Raji (cell line): Measurements from ENCODE around the gene ZNF860.

Experiments used
- POLR2A ChIP-seq: IDR thresholded peaks from 2 replicates; pipeline ENCODE4 v1.6.1; 2011; ENCODE audit warnings: low read depth, low read length, control low read depth; ENCODE audit not compliant: insufficient read depth

ZNF860 gene

DNA sequence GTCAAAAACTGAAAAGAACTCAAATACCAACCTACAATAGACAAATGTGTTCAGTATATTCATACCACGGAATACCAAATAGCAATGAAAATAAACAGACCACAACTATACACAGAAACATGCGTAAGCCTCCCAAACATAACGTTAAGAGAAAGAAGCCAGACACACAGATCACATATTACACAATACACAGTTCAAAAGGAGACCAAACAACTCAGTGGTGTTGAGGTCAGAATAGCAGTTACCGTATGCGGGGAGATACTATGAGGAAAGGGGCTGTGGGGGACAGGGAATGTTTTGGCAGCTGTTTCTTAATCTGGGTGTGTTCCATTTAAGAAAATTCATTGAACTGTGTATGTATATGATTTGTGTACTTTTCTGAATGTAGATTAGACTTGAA lies 7.1 kb upstream of the ZNF860 start:
- TF ChIP-seq POLR2A: no peak

DNA sequence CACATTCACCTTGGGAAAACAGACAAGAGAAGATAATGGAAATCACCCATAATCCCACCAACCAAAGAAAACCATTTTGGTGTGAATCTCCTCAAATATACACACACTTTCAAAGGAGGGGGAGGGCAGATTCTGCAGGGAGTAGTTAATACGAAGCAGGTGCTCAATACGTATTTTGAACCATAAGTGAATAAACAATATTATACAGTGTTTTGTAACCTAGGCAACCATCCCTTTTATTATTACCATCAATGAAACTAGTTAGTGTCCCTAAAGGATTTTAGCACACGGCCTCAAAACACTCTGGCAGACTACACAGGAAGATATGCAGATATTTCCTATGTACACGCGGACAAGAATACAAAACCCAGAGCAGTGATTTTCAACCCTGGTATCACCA lies 6.6 kb upstream of the ZNF860 start:
- no peak for TF ChIP-seq POLR2A

DNA sequence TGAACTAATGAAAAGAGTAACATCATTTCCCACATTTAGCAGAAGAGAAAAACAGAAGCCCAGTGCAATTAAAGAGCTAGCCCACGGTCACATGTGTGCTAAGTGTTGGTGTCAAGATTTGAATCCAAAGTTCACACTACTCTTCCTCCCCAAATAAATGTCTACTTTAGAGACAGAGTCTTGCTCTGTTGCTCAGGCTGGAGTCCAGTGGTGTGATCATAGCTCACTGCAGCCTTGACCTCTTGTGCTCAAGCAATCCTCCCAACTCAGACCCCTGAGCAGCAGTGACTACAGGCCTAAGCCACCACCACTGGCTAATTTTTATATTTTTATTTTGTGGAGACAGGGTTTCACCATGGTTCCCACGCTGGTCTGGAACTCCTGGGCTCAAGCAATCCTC lies 5.2 kb upstream of the ZNF860 start:
- no peak for TF ChIP-seq POLR2A

DNA sequence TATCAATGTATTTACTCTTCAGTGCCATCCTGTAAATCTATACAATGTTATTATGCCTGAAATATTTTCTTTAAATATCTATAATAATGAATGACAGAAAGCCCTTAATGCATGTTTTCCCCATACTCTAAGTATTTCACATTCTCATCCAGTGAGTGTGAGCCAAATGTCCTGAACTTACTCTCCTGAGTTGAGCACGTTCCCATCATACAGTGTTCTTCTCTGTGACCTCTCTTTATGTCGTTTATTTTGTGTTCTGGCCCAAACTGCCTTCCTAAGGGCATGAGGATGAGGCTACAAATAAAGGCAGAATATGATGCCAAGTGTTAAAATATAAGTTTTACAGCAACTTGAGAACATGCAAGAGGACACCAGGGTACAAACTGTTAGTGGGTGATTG lies 3.8 kb upstream of the ZNF860 start:
- TF ChIP-seq POLR2A: no peak

DNA sequence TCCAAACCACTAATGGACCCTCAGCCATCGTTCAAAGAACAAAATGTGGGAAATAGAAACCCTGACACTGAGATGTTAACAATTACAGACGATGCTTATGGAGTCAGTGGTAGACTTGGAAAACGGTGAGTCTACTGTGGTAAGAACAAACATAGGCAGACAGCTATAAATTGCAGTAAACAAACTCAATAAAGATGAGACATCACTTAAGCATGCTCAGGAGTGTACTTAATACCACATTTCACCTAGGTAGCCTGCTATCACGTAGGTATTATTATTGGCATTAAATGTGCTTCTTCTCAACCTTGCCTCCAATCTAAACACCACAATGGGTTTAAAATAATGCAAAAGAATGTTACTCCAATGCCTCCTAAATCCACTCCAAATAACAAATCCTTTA lies 3.0 kb upstream of the ZNF860 start:
- TF ChIP-seq POLR2A: no peak

DNA sequence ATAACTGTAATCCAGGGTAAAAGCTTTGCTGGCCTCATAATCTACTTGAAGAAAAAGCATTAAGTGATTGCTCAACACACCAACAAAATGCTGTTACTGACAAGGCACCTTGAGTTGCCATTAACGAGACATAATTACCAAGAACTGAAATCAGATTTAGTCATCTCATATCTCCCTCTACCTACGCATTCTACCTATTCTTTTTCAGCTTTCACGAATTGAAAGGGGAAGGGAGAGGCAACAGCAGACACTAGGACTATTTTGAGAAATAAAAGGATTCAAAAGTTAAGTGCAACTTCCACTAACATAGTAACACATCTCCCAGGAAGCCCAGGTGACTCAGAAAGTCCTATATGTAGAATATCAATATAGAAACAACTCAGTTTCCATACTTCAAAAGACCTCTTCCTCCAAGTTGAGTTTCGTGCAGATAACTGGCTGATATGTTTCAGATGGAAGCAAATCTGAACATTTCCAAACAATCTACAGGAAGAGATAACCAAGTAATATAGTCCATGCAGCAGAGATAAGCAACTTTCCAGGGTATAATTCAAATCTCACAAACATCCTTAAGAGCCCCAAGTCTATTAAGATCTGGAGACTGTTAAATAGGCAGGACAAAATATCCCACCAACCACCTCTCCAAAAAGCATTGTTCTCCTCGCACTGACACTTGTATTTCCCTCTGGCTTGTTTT lies 2.4 kb upstream of the ZNF860 start:
- no peak for TF ChIP-seq POLR2A

DNA sequence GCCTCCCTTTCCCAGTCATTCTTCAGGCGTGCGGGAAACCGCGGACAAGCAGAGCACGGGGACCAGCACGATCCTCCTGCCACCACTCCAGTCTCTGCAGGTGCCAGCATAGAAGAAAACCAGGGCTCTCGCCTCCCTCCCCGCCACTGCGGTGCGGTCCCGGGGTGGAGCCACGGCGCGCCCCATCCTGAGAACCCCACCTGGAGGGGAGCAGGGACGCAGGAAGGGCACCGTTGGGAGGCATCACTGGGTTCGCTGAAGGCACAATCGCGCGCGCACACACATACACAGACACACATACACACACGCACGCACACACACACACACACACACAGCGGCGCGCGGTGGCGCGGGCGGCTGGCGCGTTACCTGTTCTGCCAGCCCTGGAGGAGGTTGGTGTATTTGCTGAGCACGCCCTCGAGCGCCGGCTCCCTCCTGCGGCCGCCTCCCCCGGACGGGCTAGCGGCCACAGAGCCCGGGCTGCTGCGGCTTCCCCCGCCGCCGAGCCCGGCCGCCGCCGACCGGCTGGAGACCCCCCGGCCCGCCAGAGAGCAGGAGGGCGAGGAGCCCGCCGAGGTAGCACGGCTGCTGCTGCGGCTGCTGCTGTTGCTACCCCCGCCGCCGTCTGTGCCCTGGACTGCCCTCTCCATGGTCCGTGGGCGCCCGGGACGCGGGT lies 882 bp upstream of the ZNF860 start:
- TF ChIP-seq POLR2A: peak; percentile 87

DNA sequence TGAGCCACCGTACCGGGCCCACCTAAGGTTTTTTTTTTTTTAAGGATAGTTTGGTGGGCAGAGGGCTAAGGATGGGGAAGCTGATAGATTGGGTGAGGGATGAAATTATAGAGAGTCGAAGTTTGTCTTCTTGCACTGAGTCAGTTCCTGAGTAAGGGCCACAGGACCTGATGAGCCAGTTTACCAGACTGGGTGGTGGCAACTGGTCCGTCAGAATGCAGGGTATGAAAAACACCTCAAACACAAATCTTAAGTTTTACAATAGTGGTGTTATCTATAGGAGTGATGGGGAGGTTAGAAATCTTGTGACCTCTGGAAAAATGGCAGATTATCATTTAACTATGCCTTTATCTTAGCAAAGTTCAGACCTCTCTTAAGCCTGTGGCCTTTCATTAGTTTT lies 2.8 kb downstream of the ZNF860 start:
- no peak for TF ChIP-seq POLR2A

DNA sequence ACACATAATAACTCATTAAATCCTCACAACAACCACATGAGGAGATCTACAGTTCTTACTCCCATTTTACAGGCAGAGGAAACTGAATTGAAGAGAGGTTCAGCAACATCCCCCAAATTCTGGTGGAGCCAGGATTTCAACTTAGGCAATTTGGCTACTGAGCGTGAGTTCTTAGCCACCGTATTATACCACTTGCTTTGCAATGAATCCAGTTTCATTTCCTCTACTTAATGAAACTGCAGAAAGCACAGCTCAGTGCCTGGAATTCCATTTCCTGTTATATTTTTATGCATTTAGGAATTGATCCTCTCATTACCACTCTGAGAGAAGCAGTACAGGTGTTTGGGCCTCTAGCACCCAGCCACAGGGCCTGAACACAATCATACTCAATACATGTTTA lies 4.3 kb downstream of the ZNF860 start:
- no peak for TF ChIP-seq POLR2A

DNA sequence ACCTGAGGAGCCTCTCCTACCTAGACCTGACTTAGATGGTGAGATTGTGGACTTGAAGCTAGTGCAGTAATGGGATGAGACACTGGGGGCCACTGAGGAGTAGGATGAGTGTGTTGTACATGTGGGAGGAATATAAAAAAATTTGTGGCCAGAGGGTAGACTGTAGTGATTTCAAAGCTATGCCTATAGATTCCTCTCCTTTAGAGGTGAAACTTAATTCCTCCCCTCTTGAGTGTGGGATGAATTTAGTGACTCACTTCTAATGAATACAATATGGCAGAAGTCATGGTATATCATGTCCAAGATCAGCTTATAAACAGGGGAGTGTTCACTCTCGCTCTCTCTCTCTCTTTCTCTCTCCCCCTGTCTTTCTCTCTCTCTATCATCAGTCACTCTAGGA lies 6.7 kb downstream of the ZNF860 start:
- TF ChIP-seq POLR2A: no peak

DNA sequence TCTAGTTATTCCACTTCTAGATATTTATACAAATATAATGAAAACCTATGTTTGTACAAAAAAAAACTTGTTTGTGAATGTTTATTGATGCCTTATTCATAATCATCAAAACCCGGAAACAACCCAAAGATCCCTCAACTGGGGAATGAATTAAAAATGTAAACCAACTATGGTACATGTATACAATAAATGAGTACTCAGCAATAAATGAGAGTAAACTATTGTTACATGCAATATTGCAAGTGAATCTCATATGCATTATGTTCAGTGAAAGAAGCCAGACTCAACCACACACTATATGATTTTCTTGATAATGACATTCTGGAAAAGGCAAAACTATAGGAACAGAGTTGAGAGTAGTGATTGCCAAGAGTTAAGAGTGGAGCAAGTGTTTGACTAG lies 12.3 kb downstream of the ZNF860 start:
- TF ChIP-seq POLR2A: no peak

DNA sequence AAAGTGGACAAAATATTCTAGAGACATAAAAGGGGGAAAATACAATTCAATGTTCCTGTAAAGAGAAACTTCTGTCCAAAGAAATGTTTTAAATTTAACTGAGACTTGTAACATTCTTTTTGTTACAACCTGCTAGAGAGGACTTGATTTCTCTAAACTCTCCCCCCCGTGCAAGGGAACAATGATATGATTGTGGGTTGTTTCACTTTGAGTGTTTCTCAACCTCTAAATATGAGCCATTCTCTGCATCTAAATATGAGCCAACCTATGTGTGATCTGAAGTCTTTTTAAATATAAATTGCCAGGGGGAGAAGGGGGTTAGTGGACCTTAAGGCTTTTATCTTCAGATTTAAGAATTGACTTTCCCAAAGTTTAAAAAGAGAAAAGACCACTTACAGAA lies 14.6 kb downstream of the ZNF860 start:
- TF ChIP-seq POLR2A: no peak

DNA sequence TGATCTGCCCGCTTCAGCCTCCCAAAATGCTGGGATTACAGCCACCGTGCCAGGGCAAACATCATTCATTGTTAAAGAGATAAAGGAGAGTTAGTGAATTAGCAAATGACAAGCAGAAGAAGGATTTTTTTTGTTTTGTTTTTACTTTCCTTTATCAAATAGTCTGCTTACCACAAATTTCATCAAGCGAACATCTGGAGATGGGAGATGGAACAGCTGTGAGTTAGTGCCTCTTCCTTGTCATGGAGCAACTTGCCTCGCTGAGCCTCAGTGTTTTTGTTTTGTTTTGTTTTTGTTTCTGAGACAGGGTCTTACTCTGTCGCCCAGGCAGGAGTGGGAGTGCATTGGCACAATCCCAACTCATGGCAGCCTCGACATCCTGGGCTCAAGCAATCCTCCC lies 15.9 kb downstream of the ZNF860 start:
- TF ChIP-seq POLR2A: no peak

DNA sequence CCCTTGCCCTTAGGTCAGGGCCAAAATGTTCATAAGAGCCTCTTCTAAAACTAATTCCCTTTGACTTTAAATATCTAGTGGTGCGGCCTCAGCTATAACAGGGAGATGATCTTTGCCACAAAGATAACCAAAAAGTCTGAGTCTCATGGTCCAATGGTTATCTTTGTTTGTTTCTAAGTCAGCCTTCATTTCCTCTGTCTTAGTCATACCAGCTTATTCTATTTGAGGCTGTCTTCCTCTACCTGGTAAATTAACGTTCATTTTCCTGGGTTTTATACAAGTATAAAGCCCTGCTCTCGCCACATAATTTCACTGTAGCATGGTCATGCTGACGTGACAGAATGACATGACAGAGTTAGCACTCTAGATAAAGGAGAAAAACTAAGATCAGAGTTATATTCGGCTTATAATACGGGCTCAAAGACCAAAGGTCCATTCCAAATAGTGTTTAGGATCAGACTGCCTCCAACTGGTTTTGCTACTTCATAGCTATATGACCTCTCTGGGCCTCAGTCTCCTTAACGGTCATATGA lies 18.4 kb downstream of the ZNF860 start:
- no peak for TF ChIP-seq POLR2A

DNA sequence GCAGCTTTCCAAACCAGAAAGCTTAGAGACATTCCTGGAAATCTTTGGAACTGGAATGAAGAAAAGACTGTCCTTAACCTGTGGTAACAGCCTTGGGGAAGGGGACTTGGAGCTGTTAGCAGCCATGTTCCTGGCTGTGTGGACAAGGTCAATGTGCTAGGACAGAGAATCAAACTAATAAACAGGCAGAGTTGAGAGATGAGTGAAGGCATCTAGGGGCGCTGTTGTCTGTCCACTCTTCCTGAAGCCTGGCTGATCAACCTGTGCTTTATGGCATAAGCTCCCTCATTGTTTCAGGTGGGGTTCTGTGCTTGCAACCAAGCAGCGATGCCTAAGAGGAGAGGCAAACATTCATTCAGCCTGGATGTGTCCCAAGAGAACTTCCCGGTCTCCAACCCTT lies 19.3 kb downstream of the ZNF860 start:
- TF ChIP-seq POLR2A: no peak

DNA sequence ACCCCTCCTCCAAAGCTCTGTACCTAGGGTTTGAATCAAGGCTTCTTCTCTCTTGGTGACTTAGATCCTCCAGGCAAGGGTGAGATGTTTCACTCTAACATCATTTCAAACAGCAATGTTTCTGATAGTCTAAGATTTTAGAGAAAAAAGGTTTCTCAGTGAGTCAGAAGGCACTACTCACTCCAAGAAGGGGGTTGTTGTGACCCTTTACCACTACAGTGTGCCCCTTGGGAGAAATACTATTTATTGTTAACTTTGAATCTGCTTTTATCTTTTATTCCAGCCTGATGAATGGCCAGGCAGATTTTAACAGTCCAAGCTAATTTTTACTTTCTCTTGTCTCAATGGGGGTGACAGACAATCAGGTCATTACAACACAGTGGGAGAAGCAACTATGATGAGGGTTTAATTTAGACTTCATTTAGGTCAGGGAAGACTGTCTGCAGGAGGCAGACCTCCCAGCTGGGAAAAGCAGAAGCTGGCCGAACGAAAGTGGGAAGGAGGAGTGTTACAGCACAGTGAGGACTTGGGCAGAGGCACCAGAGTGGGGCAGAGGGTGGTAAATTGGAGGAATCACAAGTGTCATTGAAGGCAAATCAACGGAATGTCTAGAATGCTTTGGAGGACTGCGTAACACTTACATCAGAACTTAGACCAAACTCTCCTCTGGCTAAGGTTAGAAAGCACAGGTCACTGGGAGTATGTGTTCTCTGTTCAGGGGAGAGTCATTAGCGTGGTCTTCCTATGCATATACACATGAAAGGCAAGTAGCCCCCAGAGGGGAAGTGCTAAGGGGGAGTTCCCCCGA lies 21.2 kb downstream of the ZNF860 start:
- TF ChIP-seq POLR2A: no peak
